DND-41 (cell line): ENCODE results near the gene LRRC25.

Experiments
- ATAC-seq: fragments of 200-7000 bp; cut with Tn5 transposase; 3 replicates; pipeline ENCODE4 v1.9.1; 2021; ENCODE audit warnings: low read depth; ENCODE audit not compliant: insufficient read depth
- DNase-seq: peaks from one replicate; pipeline ENCODE4 v3.0.0-alpha.2; 2020
- H2AFZ ChIP-seq: 2 replicates; pipeline ENCODE4 v1.6.0; 2012; ENCODE audit warnings: low read depth, low read length
- H3K27ac ChIP-seq: 2 replicates; pipeline ENCODE4 v1.5.1; 2012; ENCODE audit warnings: low read length, inconsistent platforms
- H3K27me3 ChIP-seq: fragments of 200-600 bp; sonication (generic); 2 replicates; pipeline ENCODE4 v1.6.0; 2012; ENCODE audit warnings: low read length, mild to moderate bottlenecking, inconsistent platforms; ENCODE audit not compliant: insufficient read depth, poor library complexity
- H3K36me3 ChIP-seq: 2 replicates; pipeline ENCODE4 v1.5.1; 2012; ENCODE audit warnings: low read length, inconsistent platforms; ENCODE audit not compliant: insufficient read depth
- H3K4me1 ChIP-seq: 2 replicates; pipeline ENCODE4 v1.5.1; 2012; ENCODE audit warnings: mild to moderate bottlenecking, low read length; ENCODE audit not compliant: insufficient read depth
- H3K4me2 ChIP-seq: 2 replicates; pipeline ENCODE4 v1.6.0; 2012; ENCODE audit warnings: mild to moderate bottlenecking, moderate library complexity, low read length, inconsistent platforms; ENCODE audit not compliant: insufficient read depth
- H3K4me3 ChIP-seq, 2 experiments: fragments of 200-600 bp in 1 of 2; shearing (Covaris generic) in 1 of 2; 2 replicates each; pipeline ENCODE4 v1.5.1; 2012 to 2016; ENCODE audit warnings: inconsistent platforms in 2 of 2, low read length in 2 of 2, mild to moderate bottlenecking in 2 of 2, low read depth in 1 of 2, moderate library complexity in 1 of 2
- H3K79me2 ChIP-seq: 2 replicates; pipeline ENCODE4 v1.6.0; 2012; ENCODE audit warnings: low read length, inconsistent platforms; ENCODE audit not compliant: insufficient read depth
- H3K9ac ChIP-seq: 2 replicates; pipeline ENCODE4 v1.6.0; 2012; ENCODE audit warnings: low read depth, mild to moderate bottlenecking, inconsistent platforms, low read length, moderate library complexity
- H3K9me3 ChIP-seq: 2 replicates; pipeline ENCODE4 v1.5.1; 2012; ENCODE audit warnings: low read length, moderate library complexity, mild to moderate bottlenecking, inconsistent platforms; ENCODE audit not compliant: insufficient read depth, severe bottlenecking
- H4K20me1 ChIP-seq: 2 replicates; pipeline ENCODE4 v1.6.0; 2012; ENCODE audit warnings: low read length; ENCODE audit not compliant: insufficient read depth
- CTCF ChIP-seq: IDR thresholded peaks from 2 replicates; pipeline ENCODE4 v1.5.1; 2012; ENCODE audit warnings: borderline replicate concordance, low read length, moderate library complexity, mild to moderate bottlenecking; ENCODE audit not compliant: poor library complexity, severe bottlenecking; ENCODE audit errors: extremely low read depth
- EZH2 ChIP-seq: IDR thresholded peaks from 3 replicates; pipeline ENCODE4 v1.6.1; 2012; ENCODE audit warnings: borderline replicate concordance, low read depth, mild to moderate bottlenecking, moderate library complexity, low read length, inconsistent platforms; ENCODE audit not compliant: severe bottlenecking

Gene LRRC25

DNA sequence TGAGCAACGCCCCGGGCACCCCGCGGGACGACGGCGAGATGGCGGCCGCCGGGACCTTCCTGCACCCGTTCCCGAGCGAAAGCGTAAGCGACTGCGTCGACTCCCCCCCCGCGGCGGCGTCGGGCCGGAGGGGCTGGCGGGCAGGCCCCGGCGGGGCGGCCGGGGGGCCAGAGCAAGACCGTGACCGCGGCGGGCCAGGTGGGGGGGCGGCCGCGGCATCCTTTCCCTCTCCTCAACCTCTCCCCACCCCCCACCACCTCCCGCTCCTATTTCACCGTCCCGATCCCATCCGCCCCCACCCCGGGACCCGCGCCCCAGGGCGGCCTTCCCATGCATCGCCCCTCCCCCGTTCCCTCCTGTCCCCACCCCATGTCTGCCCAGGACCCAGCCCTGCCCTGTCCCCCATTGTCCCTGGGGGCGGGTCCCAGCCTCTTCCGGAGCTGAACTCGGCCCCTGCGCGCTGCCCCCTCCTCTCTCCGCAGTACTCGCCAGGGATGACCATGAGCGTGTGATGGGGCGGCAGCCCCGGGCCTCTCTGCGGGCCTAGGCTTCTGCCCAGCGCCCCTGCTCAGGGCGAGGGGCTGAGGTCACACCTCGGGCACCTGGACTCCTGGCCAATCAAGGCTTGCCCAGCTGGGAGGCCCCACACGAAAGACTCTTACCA is 36.4 kb upstream of the LRRC25 start:
- DNase-seq (no peak), ATAC-seq (no peak)
- no peaks in the 10 kb centered on the region for H3K27me3 ChIP-seq
- H4K20me1 ChIP-seq, result peaks cover 39% of the 10 kb centered on the region
- peaks cover 13% of the 10 kb centered on the region for H3K79me2 ChIP-seq
- no peak overlapping the region for H3K4me2 ChIP-seq
- H3K9ac ChIP-seq, result no peak overlapping the region
- H3K4me3 ChIP-seq, result no peak overlapping the region
- no peaks in the 10 kb centered on the region for H3K9me3 ChIP-seq
- H3K36me3 ChIP-seq, result peaks cover 27% of the 10 kb centered on the region
- no peak overlapping the region for H2AFZ ChIP-seq
- H3K27ac ChIP-seq, result no peak overlapping the region
- H3K4me1 ChIP-seq, result peaks cover 38% of the 10 kb centered on the region
- TF ChIP-seq EZH2 (no peak), CTCF (no peak)

GRCh38 chr19:18433015-18433691 is 35.7 kb upstream of the LRRC25 start:
- Histone ChIP-seq H3K27ac (no peak overlapping the region), H3K4me2 (no peak overlapping the region), H3K9ac (no peak overlapping the region), H3K4me3 (no peak overlapping the region), H4K20me1 (peaks cover 46% of the 10 kb centered on the region), H3K4me1 (peaks cover 45% of the 10 kb centered on the region), H3K9me3 (no peaks in the 10 kb centered on the region), H3K79me2 (peaks cover 13% of the 10 kb centered on the region), H3K27me3 (no peaks in the 10 kb centered on the region), H3K36me3 (peaks cover 27% of the 10 kb centered on the region), H2AFZ (no peak overlapping the region)
- no peak for ATAC-seq
- no peak for TF ChIP-seq EZH2
- no peak for TF ChIP-seq CTCF
- no peak for DNase-seq

GRCh38 chr19:18432275-18433014 is 35.0 kb upstream of the LRRC25 start:
- DNase-seq, result no peak
- no peaks in the 10 kb centered on the region for H3K9me3 ChIP-seq
- no peak overlapping the region for H3K27ac ChIP-seq
- H2AFZ ChIP-seq, result no peak overlapping the region
- H3K79me2 ChIP-seq, result peaks cover 13% of the 10 kb centered on the region
- TF ChIP-seq CTCF (no peak), EZH2 (no peak)
- no peak overlapping the region for H3K4me2 ChIP-seq
- H3K4me3 ChIP-seq, result no peak overlapping the region
- H3K27me3 ChIP-seq, result no peaks in the 10 kb centered on the region
- ATAC-seq, result no peak
- peaks cover 27% of the 10 kb centered on the region for H3K36me3 ChIP-seq
- H4K20me1 ChIP-seq, result peaks cover 50% of the 10 kb centered on the region
- H3K9ac ChIP-seq, result no peak overlapping the region
- peaks cover 44% of the 10 kb centered on the region for H3K4me1 ChIP-seq
